GM19023 (cell line): ENCODE results near the gene TPPP2.

Experiments
- ATAC-seq: cut with Tn5 transposase; IDR thresholded peaks from one replicate; pipeline ENCODE4 v1.9.1; 2021; ENCODE audit warnings: mild to moderate bottlenecking, moderate library complexity; ENCODE audit not compliant: unreplicated experiment

TPPP2 gene

GRCh38 chr14:21056520-21057163 lies 26.6 kb downstream of the TPPP2 start:
- ATAC-seq, result no peak

- ATAC-seq, result no peak
These were observed 28.0 kb downstream of the TPPP2 start, which contains the start of gene RNASE8 for GRCh38 chr14:21057803-21058675. RNASE8 (plus strand) TSS chr14:21057822; CDS start chr14:21057893, 71 bp downstream.

GRCh38 chr14:21058903-21059302 lies 28.9 kb downstream of the TPPP2 start:
- ATAC-seq, result no peak

- ATAC-seq, result no peak
These were observed 30.0 kb downstream of the TPPP2 start for GRCh38 chr14:21059842-21060613.

GRCh38 chr14:21060614-21061346 lies 30.8 kb downstream of the TPPP2 start:
- ATAC-seq, result no peak

GRCh38 chr14:21061347-21061668 lies 31.3 kb downstream of the TPPP2 start:
- ATAC-seq, result no peak

- no peak for ATAC-seq
These were observed 33.5 kb downstream of the TPPP2 start for GRCh38 chr14:21063479-21063878.

- no peak for ATAC-seq
These were observed 37.0 kb downstream of the TPPP2 start for GRCh38 chr14:21066882-21067502.

GRCh38 chr14:21068521-21069387 lies 38.7 kb downstream of the TPPP2 start:
- ATAC-seq, result no peak

GRCh38 chr14:21069388-21070082 lies 39.5 kb downstream of the TPPP2 start:
- ATAC-seq, result no peak

- peak; percentile 27 for ATAC-seq
These were observed 40.1 kb downstream of the TPPP2 start, which contains the start of gene ARHGEF40 for GRCh38 chr14:21070083-21070609. ARHGEF40 (plus strand) TSS chr14:21070304; CDS start chr14:21070397, 93 bp downstream.

- ATAC-seq, result peak; percentile 17
These were observed 40.7 kb downstream of the TPPP2 start for GRCh38 chr14:21070610-21071224.

- ATAC-seq, result peak; percentile 70
These were observed 41.4 kb downstream of the TPPP2 start for GRCh38 chr14:21071225-21072030.

- no peak for ATAC-seq
These were observed 42.0 kb downstream of the TPPP2 start for GRCh38 chr14:21072031-21072473.

- ATAC-seq, result no peak
These were observed 42.8 kb downstream of the TPPP2 start for GRCh38 chr14:21072781-21073339.

- ATAC-seq, result no peak
These were observed 43.9 kb downstream of the TPPP2 start for GRCh38 chr14:21073921-21074320.
